Lower lobe of right lung (tissue), 2 donors: Measurements from ENCODE around the gene NOD1. TPM values are rescaled to one million over a fixed set of nuclear protein-coding genes. Genes with fewer than 3 reads are reported as not detected.
"Not testable (repeated sequence)": the region's sequence is repeated elsewhere in the genome, so short reads cannot be mapped to it uniquely, and the experiment has no call there.

Experiments
- ATAC-seq, 2 donors: fragments of 200-7000 bp; cut with Tn5 transposase; one replicate each; pipeline ENCODE4 v1.9.1; 2020 to 2022; ENCODE audit warnings: mild to moderate bottlenecking in 2 of 2, moderate library complexity in 2 of 2
- DNase-seq: peaks from one replicate; pipeline ENCODE4 v3.0.0-alpha.2; 2020
- H3K27ac ChIP-seq: fragments of 200-600 bp; one replicate; pipeline ENCODE4 v1.8.0; 2022
- H3K27me3 ChIP-seq: fragments of 200-600 bp; one replicate; pipeline ENCODE4 v1.8.0; 2022; ENCODE audit warnings: low read depth
- H3K36me3 ChIP-seq: fragments of 200-600 bp; one replicate; pipeline ENCODE4 v1.8.0; 2022; ENCODE audit warnings: mild to moderate bottlenecking
- H3K4me1 ChIP-seq: fragments of 200-600 bp; one replicate; pipeline ENCODE4 v1.8.0; 2022
- H3K4me3 ChIP-seq: fragments of 200-600 bp; one replicate; pipeline ENCODE4 v1.8.0; 2022; ENCODE audit warnings: mild to moderate bottlenecking
- H3K9me3 ChIP-seq: fragments of 200-600 bp; one replicate; pipeline ENCODE4 v1.8.0; 2022
- CTCF ChIP-seq: fragments of 200-600 bp; IDR thresholded peaks from one replicate; pipeline ENCODE4 v1.8.0; 2022; ENCODE audit warnings: antibody characterized with exemption, mild to moderate bottlenecking
- intact Hi-C: fragments of 100-400 bp; cut with DNase I; formaldehyde crosslinking; loops from one replicate; pipeline ENCODE4 v1.11.0; 2022
- total RNA-seq: library from RNA; stranded (reverse); fragmentation: NEBNext Ultra II Directional; extraction: Animal tissue kit (Norgen Biotek cat#: 25700); gene quantifications from one replicate; pipeline ENCODE4 v1.2.1, GENCODE V29; 2021
- donor health status: DM: no; HTN: yes; CAD: no; lungs with severe emphysema.

Gene NOD1
- total RNA-seq, 1 donor from 2014 or later, result 42.9 TPM

DNA sequence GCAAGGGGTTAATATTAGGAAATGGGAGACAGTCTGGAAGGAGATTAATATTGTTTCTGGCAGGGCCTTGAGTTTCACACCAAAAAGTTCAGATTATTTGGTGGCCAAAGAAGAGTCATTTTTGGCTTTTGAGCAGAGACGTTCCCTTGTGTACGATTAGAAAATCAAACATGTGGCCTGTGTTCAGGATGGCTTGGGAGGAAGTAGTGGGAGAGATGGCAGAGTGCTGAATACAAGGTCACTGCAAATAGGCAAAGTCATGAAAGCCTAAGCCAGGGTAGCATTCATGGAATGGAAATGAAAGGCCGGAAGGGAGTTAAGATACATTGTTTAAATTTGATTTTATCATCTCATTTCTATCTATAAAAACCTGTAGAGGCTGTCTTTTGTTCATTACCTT, 35.6 kb upstream of the NOD1 start:
- H3K9me3 ChIP-seq, result no peaks in the 10 kb centered on the region
- no peaks in the 10 kb centered on the region for H3K36me3 ChIP-seq
- peaks cover 8% of the 10 kb centered on the region for H3K4me1 ChIP-seq
- H3K27me3 ChIP-seq, result no peaks in the 10 kb centered on the region
- no peak overlapping the region for H3K27ac ChIP-seq
- H3K4me3 ChIP-seq, result no peak overlapping the region
- intact Hi-C loops, result no loop called here
- ATAC-seq, result no peak
- no peak for TF ChIP-seq CTCF
- no peak for DNase-seq

DNA sequence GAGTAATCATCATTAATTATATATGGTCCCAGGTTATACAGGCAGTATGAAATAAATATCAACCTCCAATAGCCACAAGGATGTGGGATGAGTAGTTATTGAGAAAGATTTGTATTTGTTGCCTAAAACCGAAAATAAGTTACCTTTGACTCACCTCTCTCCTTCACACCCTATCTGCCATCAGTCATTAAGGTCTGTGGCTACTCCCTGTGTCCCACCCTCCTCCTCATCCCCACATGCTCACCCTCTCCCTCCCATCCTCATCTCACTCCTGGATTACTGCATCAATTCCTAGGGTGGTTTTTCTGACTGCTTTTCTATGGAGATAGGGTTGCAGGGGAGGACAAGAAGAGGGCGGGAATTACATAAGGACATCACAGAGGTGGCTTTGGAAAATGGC, 35.2 kb upstream of the NOD1 start:
- ATAC-seq, result no peak
- intact Hi-C loops, result no loop called here

DNA sequence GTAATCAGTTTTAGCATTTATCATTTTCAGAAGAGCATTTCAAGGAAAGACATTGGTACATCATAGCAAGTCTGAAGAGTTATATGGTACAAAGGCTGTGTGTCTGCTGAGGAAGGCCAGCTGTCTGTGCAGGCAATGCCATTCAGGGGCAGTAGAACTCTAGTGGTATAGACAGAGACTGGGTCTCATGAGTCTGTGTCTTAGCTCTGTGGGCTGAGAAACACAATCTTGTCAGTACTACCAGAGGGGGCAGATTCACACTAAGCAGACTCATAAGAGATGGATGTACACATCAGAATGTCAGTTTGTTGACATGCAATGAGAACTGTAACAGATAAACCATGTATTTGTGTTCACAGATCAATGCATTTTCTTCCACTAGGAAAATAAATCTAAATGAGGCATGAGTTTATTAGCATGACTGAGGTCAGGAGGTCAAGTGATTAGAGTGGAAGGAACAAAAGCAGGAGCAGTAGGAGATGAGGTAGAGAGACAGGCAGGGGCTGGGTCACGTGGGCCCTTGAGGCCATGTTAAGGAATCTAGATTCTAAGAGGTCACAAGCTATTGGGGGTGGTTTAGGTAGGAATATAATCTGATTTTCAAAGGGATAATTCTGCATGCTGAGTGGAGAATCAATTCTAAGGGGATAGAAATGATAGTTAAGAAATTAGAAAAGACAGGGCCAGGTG, 33.5 kb upstream of the NOD1 start:
- intact Hi-C loops, result no loop called here
- no peak overlapping the region for H3K4me3 ChIP-seq
- ATAC-seq (no peak), DNase-seq (no peak)
- H3K36me3 ChIP-seq, result no peaks in the 10 kb centered on the region
- no peak for TF ChIP-seq CTCF
- peaks cover 8% of the 10 kb centered on the region for H3K4me1 ChIP-seq
- no peak overlapping the region for H3K27ac ChIP-seq
- H3K27me3 ChIP-seq, result no peaks in the 10 kb centered on the region
- H3K9me3 ChIP-seq, result no peaks in the 10 kb centered on the region

More for the DNA sequence above, 35.2 kb upstream of the NOD1 start:
- Histone ChIP-seq H3K27me3 (no peaks in the 10 kb centered on the region), H3K4me3 (no peak overlapping the region), H3K9me3 (no peaks in the 10 kb centered on the region), H3K27ac (no peak overlapping the region), H3K36me3 (no peaks in the 10 kb centered on the region), H3K4me1 (peaks cover 8% of the 10 kb centered on the region)
- no peak for DNase-seq
- TF ChIP-seq CTCF, result no peak

DNA sequence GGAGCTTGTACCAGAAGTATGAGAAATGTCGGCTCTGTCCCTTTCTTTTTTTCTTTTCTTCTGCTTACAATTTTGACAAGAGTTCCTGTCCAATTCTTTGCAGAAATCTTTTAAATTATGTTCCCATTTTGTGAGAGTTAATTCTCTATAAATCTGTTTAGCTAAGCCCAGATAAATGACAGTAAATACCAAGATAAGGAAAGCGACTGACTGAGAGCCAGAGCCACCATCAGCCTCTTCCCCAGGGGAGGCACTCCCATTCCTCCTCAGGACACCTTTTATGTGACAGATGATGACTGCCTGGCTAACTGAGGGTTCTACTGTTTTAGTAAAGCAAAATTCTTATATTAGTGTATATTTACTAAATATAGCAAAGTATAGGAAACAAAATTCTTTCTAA, 32.9 kb upstream of the NOD1 start:
- Histone ChIP-seq H3K4me3 (no peak overlapping the region), H3K9me3 (no peaks in the 10 kb centered on the region), H3K4me1 (peaks cover 8% of the 10 kb centered on the region), H3K27me3 (no peaks in the 10 kb centered on the region), H3K27ac (no peak overlapping the region), H3K36me3 (no peaks in the 10 kb centered on the region)
- DNase-seq (no peak), ATAC-seq (no peak)
- intact Hi-C loops, result no loop called here
- no peak for TF ChIP-seq CTCF

- H3K27ac ChIP-seq, result no peak overlapping the region
- H3K9me3 ChIP-seq, result no peaks in the 10 kb centered on the region
- peak; percentile 44 for DNase-seq
- H3K36me3 ChIP-seq, result no peaks in the 10 kb centered on the region
- intact Hi-C loops, result no loop called here
- H3K4me3 ChIP-seq, result no peak overlapping the region
- peak; percentile 87 for TF ChIP-seq CTCF
- ATAC-seq, result peak; percentile 83 to 87
- H3K27me3 ChIP-seq, result no peaks in the 10 kb centered on the region
- H3K4me1 ChIP-seq, result peaks cover 11% of the 10 kb centered on the region
Observed at GRCh38 chr7:30510124-30511075, 31.8 kb upstream of the NOD1 start.

- H3K9me3 ChIP-seq, H3K27me3 ChIP-seq, ATAC-seq, H3K27ac ChIP-seq, intact Hi-C loops, DNase-seq, H3K4me3 ChIP-seq, H3K36me3 ChIP-seq: not testable (repeated sequence)
- H3K4me1 ChIP-seq, result peaks cover 14% of the 10 kb centered on the region
Observed at GRCh38 chr7:30509171-30509857, 30.7 kb upstream of the NOD1 start.

- ATAC-seq, H3K27ac ChIP-seq, H3K36me3 ChIP-seq, intact Hi-C loops, H3K4me3 ChIP-seq, H3K27me3 ChIP-seq, DNase-seq, H3K9me3 ChIP-seq: not testable (repeated sequence)
- peaks cover 31% of the 10 kb centered on the region for H3K4me1 ChIP-seq
Observed at GRCh38 chr7:30507346-30507900, 28.8 kb upstream of the NOD1 start.
